Osteocyte (in vitro differentiated cells): Measurements from ENCODE around the gene MTREX. TPM values are rescaled to one million over a fixed set of nuclear protein-coding genes. Genes with fewer than 3 reads are reported as not detected.

Experiments
- DNase-seq: peaks from one replicate; pipeline ENCODE4 v3.0.0; 2021; ENCODE audit warnings: mixed read lengths; ENCODE audit not compliant: unreplicated experiment; ENCODE audit errors: extremely low spot score
- H3K27ac Mint-ChIP-seq: one replicate; pipeline ENCODE4 v1.8.0; 2021; ENCODE audit warnings: mild to moderate bottlenecking, mixed read lengths; ENCODE audit not compliant: unreplicated experiment
- H3K27me3 Mint-ChIP-seq: one replicate; pipeline ENCODE4 v1.8.0; 2021; ENCODE audit warnings: mixed read lengths; ENCODE audit not compliant: unreplicated experiment
- H3K36me3 Mint-ChIP-seq: one replicate; pipeline ENCODE4 v1.8.0; 2021; ENCODE audit warnings: mixed read lengths; ENCODE audit not compliant: unreplicated experiment
- H3K4me1 Mint-ChIP-seq: one replicate; pipeline ENCODE4 v1.8.0; 2021; ENCODE audit warnings: mixed read lengths; ENCODE audit not compliant: unreplicated experiment
- H3K4me3 Mint-ChIP-seq: one replicate; pipeline ENCODE4 v1.8.0; 2021; ENCODE audit warnings: mild to moderate bottlenecking, moderate library complexity, mixed read lengths; ENCODE audit not compliant: unreplicated experiment
- H3K9me3 Mint-ChIP-seq: one replicate; pipeline ENCODE4 v1.8.0; 2021; ENCODE audit warnings: mixed read lengths; ENCODE audit not compliant: unreplicated experiment
- total RNA-seq: library from RNA; stranded (reverse); gene quantifications from 2 replicates; pipeline ENCODE4 v1.2.1, GENCODE V29; 2021
- TF ChIP-seq, protein P1 (sequence below): fragments of 200-600 bp; sonication (generic); IDR thresholded peaks from 2 replicates; pipeline ENCODE4 v1.5.0; 2021; ENCODE audit warnings: antibody characterized with exemption, mild to moderate bottlenecking, moderate library complexity

The MTREX gene
- total RNA-seq, 1 donor from 2014 or later: 58.5 TPM

DNA sequence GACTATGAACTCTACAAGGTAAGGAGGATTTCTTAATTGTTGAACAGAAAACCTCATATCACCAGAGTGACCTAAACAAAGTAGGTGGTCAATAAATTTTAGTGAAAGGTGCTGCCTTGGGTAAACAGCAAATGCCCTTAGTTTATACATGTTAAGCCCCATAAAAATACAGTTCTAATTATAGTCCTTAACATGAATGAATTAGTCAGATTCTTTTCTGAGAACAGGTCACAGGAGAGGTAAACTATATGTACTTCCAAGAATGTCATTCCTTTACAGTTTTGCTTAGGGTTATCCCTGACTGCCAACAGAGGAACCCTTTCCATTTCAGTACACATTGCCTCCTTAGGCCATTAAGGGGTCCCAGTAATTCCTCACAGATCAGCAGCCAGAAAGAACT lies 162.1 kb downstream of the MTREX start:
- H3K4me1 Mint-ChIP-seq: peaks cover 15% of the 10 kb centered on the region
- no peaks in the 10 kb centered on the region for H3K27me3 Mint-ChIP-seq
- no peak for DNase-seq
- TF ChIP-seq, protein P1, sequence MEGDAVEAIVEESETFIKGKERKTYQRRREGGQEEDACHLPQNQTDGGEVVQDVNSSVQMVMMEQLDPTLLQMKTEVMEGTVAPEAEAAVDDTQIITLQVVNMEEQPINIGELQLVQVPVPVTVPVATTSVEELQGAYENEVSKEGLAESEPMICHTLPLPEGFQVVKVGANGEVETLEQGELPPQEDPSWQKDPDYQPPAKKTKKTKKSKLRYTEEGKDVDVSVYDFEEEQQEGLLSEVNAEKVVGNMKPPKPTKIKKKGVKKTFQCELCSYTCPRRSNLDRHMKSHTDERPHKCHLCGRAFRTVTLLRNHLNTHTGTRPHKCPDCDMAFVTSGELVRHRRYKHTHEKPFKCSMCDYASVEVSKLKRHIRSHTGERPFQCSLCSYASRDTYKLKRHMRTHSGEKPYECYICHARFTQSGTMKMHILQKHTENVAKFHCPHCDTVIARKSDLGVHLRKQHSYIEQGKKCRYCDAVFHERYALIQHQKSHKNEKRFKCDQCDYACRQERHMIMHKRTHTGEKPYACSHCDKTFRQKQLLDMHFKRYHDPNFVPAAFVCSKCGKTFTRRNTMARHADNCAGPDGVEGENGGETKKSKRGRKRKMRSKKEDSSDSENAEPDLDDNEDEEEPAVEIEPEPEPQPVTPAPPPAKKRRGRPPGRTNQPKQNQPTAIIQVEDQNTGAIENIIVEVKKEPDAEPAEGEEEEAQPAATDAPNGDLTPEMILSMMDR: no peak
- peaks cover 15% of the 10 kb centered on the region for H3K36me3 Mint-ChIP-seq
- no peak overlapping the region for H3K4me3 Mint-ChIP-seq
- H3K9me3 Mint-ChIP-seq: no peaks in the 10 kb centered on the region
- H3K27ac Mint-ChIP-seq: no peak overlapping the region

DNA sequence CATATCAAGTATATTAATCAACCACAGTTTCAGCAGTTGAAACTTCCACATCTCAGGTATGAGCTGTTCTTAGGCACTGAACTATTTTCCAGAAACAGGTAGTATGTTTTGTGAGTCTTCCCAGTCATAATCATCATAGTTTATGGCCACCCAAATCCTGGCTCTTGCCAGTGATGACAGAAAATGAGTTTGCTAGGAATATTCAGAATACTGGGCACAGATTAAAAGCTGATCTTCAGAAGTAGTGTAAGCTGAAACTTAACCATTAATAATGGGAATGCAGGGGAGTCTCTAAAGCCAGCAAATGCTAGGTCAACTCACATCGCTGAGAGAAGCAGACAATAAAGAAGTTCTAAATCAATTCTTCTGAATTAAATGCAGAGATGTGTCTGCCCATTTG lies 162.5 kb downstream of the MTREX start:
- no peaks in the 10 kb centered on the region for H3K27me3 Mint-ChIP-seq
- no peaks in the 10 kb centered on the region for H3K9me3 Mint-ChIP-seq
- no peak for DNase-seq
- H3K4me3 Mint-ChIP-seq: no peak overlapping the region
- TF ChIP-seq, protein P1: no peak
- peaks cover 13% of the 10 kb centered on the region for H3K36me3 Mint-ChIP-seq
- H3K4me1 Mint-ChIP-seq: peaks cover 15% of the 10 kb centered on the region
- H3K27ac Mint-ChIP-seq: no peak overlapping the region

DNA sequence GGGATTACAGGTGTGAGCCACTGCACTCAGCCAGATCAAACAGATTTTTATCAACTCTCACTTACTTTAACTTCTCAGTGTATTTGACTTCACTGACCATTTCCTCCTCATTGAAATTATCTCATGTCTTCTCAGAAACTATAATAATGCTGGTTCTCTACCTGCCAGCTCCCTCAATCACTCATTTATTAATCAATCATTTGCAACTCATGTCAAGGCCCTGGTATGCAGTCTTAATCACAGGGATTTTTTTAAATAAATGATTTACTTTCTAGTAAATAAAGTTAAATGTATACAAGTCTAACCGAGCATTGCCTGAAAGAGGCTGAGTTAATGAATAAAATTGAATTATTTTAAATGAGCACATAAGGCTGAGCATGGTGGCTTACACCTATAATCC lies 163.7 kb downstream of the MTREX start:
- Mint-ChIP-seq H3K36me3 (peaks cover 4% of the 10 kb centered on the region), H3K9me3 (no peaks in the 10 kb centered on the region), H3K27me3 (no peaks in the 10 kb centered on the region), H3K27ac (no peak overlapping the region), H3K4me1 (peaks cover 15% of the 10 kb centered on the region), H3K4me3 (no peak overlapping the region)
- TF ChIP-seq, protein P1: no peak
- no peak for DNase-seq

DNA sequence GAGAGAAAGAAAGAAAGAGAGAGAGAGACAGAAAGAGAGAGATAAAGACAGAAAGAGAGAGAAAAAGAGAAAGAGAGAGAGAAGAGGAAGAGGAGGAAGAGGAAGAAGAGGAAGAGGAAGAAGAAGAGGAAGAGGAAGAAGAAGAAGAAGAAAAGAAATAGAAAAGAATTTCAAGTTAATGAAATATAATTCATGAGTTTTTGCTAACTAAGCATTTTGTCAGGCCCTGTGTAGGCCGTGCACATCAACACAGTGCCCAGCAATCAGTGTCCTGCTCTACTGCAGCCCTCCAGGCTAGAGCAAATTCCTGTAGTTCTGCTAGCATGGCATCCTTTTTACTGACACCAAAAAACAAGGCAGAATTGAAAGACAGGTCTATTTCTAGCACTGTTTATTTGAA lies 164.9 kb downstream of the MTREX start:
- Mint-ChIP-seq H3K4me3 (no peak overlapping the region), H3K4me1 (peaks cover 15% of the 10 kb centered on the region), H3K27me3 (no peaks in the 10 kb centered on the region), H3K27ac (no peak overlapping the region), H3K9me3 (no peaks in the 10 kb centered on the region), H3K36me3 (peaks cover 2% of the 10 kb centered on the region)
- DNase-seq: no peak
- TF ChIP-seq, protein P1: no peak

Other genes starting within 250 kb of the MTREX start
- gene GZMA, start 205.3 kb upstream of the MTREX start, total RNA-seq: not detected in 2 replicates
- 139 and 154 TPM in 2 replicates for gene GPX8, start 147.8 kb upstream of the MTREX start, total RNA-seq
- not detected in 2 replicates for gene CDC20B, start 134.8 kb upstream of the MTREX start, total RNA-seq
- gene MCIDAS, start 80.7 kb upstream of the MTREX start, total RNA-seq: not detected in 2 replicates
- gene CCNO, start 74.4 kb upstream of the MTREX start, total RNA-seq: 0.34 TPM in 1 of 2 replicates, not detected in the other
- 23.1 and 24.5 TPM in 2 replicates for gene DHX29, start 295 bp upstream of the MTREX start, total RNA-seq
- 38.9 and 42.0 TPM in 2 replicates for gene PLPP1, start 227.0 kb downstream of the MTREX start, total RNA-seq